GM23338 (cell line): ENCODE data around the gene CDH23. TPM values are rescaled to one million over a fixed set of nuclear protein-coding genes. Genes with fewer than 3 reads are reported as not detected.

Source experiments
- ATAC-seq: fragments of 200-7000 bp; cut with Tn5 transposase; 3 replicates; pipeline ENCODE4 v1.9.1; 2020
- DNase-seq: peaks from one replicate; pipeline ENCODE4 v3.0.0-alpha.2; 2015; ENCODE audit warnings: low spot score
- H2AFZ ChIP-seq: fragments of 200-600 bp; sonication (generic); 2 replicates; pipeline ENCODE4 v1.8.0; 2016; ENCODE audit warnings: antibody characterized with exemption, mild to moderate bottlenecking, moderate library complexity
- H3F3A ChIP-seq: fragments of 200-600 bp; sonication (generic); replicated peaks from 2 replicates; pipeline ENCODE4 v1.8.0; 2017; ENCODE audit warnings: antibody characterized with exemption, mixed run types, low read depth
- H3K27ac ChIP-seq: fragments of 200-600 bp; sonication (generic); 2 replicates; pipeline ENCODE4 v1.6.1; 2016; ENCODE audit warnings: low read depth
- H3K27me3 ChIP-seq: fragments of 200-600 bp; sonication (generic); 2 replicates; pipeline ENCODE4 v1.8.0; 2016; ENCODE audit warnings: mild to moderate bottlenecking, mixed run types, moderate library complexity; ENCODE audit not compliant: insufficient read depth
- H3K36me3 ChIP-seq: fragments of 200-600 bp; sonication (generic); 2 replicates; pipeline ENCODE4 v1.8.0; 2016; ENCODE audit warnings: mild to moderate bottlenecking; ENCODE audit not compliant: insufficient read depth
- H3K4me1 ChIP-seq: fragments of 200-600 bp; sonication (generic); 2 replicates; pipeline ENCODE4 v1.8.0; 2016; ENCODE audit warnings: mild to moderate bottlenecking, moderate library complexity; ENCODE audit not compliant: insufficient read depth
- H3K4me2 ChIP-seq: fragments of 200-600 bp; sonication (generic); 2 replicates; pipeline ENCODE4 v1.7.1; 2017; ENCODE audit warnings: mixed run types
- H3K4me3 ChIP-seq: fragments of 200-600 bp; sonication (generic); 2 replicates; pipeline ENCODE4 v1.6.1; 2016; ENCODE audit warnings: mixed run types
- H3K79me2 ChIP-seq: fragments of 200-600 bp; sonication (generic); replicated peaks from 2 replicates; pipeline ENCODE4 v1.8.0; 2017; ENCODE audit warnings: mild to moderate bottlenecking; ENCODE audit not compliant: insufficient read depth
- H3K9me2 ChIP-seq: fragments of 200-600 bp; sonication (generic); 2 replicates; pipeline ENCODE4 v1.8.0; 2017; ENCODE audit not compliant: insufficient read depth
- H4K20me1 ChIP-seq: fragments of 200-600 bp; sonication (generic); replicated peaks from 2 replicates; pipeline ENCODE4 v1.8.0; 2017; ENCODE audit warnings: mild to moderate bottlenecking; ENCODE audit not compliant: insufficient read depth
- H3K27ac Mint-ChIP-seq: 2 replicates; pipeline ENCODE4 v1.8.0; 2020; ENCODE audit warnings: inconsistent platforms, mild to moderate bottlenecking, moderate library complexity, mixed read lengths
- H3K27me3 Mint-ChIP-seq: 3 replicates; pipeline ENCODE4 v1.8.0; 2022; ENCODE audit warnings: low read depth, mild to moderate bottlenecking, moderate library complexity, mixed read lengths, inconsistent platforms; ENCODE audit not compliant: insufficient read depth, poor library complexity
- H3K36me3 Mint-ChIP-seq: 3 replicates; pipeline ENCODE4 v1.8.0; 2021; ENCODE audit warnings: low read depth, mild to moderate bottlenecking, inconsistent platforms, moderate library complexity, mixed read lengths
- H3K4me1 Mint-ChIP-seq: 3 replicates; pipeline ENCODE4 v1.8.0; 2020; ENCODE audit warnings: mild to moderate bottlenecking, inconsistent platforms, mixed read lengths
- H3K4me3 Mint-ChIP-seq: 3 replicates; pipeline ENCODE4 v1.8.0; 2021; ENCODE audit warnings: moderate library complexity, mild to moderate bottlenecking, inconsistent platforms, mixed read lengths
- H3K9me3 Mint-ChIP-seq: 3 replicates; pipeline ENCODE4 v1.8.0; 2020; ENCODE audit warnings: moderate library complexity, mild to moderate bottlenecking, inconsistent platforms, mixed read lengths
- CREB1 ChIP-seq: fragments of 250-450 bp; sonication (Bioruptor Pico); IDR thresholded peaks from 2 replicates; pipeline ENCODE4 v1.5.0; 2020; ENCODE audit warnings: low read depth, mild to moderate bottlenecking, moderate library complexity
- EZH2 ChIP-seq: fragments of 200-600 bp; sonication (generic); IDR thresholded peaks from one replicate; pipeline ENCODE4 v1.8.0; 2017; ENCODE audit warnings: antibody characterized with exemption, mild to moderate bottlenecking, low read depth; ENCODE audit not compliant: unreplicated experiment
- EZH2phosphoT487 ChIP-seq: fragments of 200-600 bp; sonication (generic); IDR thresholded peaks from one replicate; pipeline ENCODE4 v1.8.1; 2018; ENCODE audit warnings: antibody characterized with exemption; ENCODE audit not compliant: unreplicated experiment
- JUNB ChIP-seq: IDR thresholded peaks from one replicate; pipeline ENCODE4 v1.6.1; 2016; ENCODE audit warnings: antibody characterized with exemption; ENCODE audit not compliant: unreplicated experiment
- NANOG ChIP-seq: IDR thresholded peaks from 2 replicates; pipeline ENCODE4 v1.6.1; 2016; ENCODE audit warnings: antibody characterized with exemption, borderline replicate concordance
- POLR2AphosphoS5 ChIP-seq: IDR thresholded peaks from 2 replicates; pipeline ENCODE4 v1.6.1; 2016; ENCODE audit warnings: antibody characterized with exemption, low read depth
- STAT1 ChIP-seq: IDR thresholded peaks from one replicate; pipeline ENCODE4 v1.6.1; 2016; ENCODE audit warnings: antibody characterized with exemption; ENCODE audit not compliant: unreplicated experiment
- ZNF114 ChIP-seq: fragments of 250-450 bp; sonication (Bioruptor Pico); IDR thresholded peaks from 2 replicates; pipeline ENCODE4 v1.5.0; 2020; ENCODE audit warnings: mild to moderate bottlenecking, moderate library complexity
- ZNF331 ChIP-seq: fragments of 250-450 bp; sonication (Bioruptor Pico); IDR thresholded peaks from 2 replicates; pipeline ENCODE4 v1.5.0; 2020; ENCODE audit warnings: low read depth, mild to moderate bottlenecking, moderate library complexity
- polyA plus RNA-seq: library from polyadenylated mRNA; unstranded; fragments of >200 nt; fragmentation: Nextera tagmentation; extraction: Ambion mirVana; gene quantifications from 2 replicates; pipeline ENCODE4 v1.2.1, GENCODE V29; 2016
- total RNA-seq: library from RNA; depleted of rRNA; stranded (reverse); fragments of >200 nt; shearing (Covaris generic); gene quantifications from 2 replicates; pipeline ENCODE4 v1.2.3, GENCODE V29; 2014
- TF ChIP-seq, protein P1 (sequence below): IDR thresholded peaks from one replicate; pipeline ENCODE4 v1.6.1; 2018; ENCODE audit warnings: antibody characterized with exemption; ENCODE audit not compliant: unreplicated experiment
- TF ChIP-seq, protein P2 (sequence below): fragments of 250-450 bp; sonication (Bioruptor Pico); IDR thresholded peaks from 2 replicates; pipeline ENCODE4 v1.5.0; 2020; ENCODE audit warnings: mild to moderate bottlenecking, moderate library complexity
- TF ChIP-seq, protein P3 (sequence below): IDR thresholded peaks from 2 replicates; pipeline ENCODE4 v1.6.1; 2016; ENCODE audit warnings: antibody characterized with exemption
- TF ChIP-seq, protein P4 (sequence below), 2 experiments: fragments of 200-600 bp in 1 of 2; sonication (generic) in 1 of 2; conservative IDR thresholded peaks; 2 replicates each; pipeline versions ENCODE4 v1.5.1 to v1.6.1; 2016 to 2017; ENCODE audit warnings: antibody characterized with exemption in 2 of 2, low read depth in 2 of 2, mild to moderate bottlenecking in 2 of 2, moderate library complexity in 1 of 2

CDH23 gene
- total and polyA plus RNA-seq, 2 experiments from 2014 or later = 0.95 to 4.3 TPM

DNA sequence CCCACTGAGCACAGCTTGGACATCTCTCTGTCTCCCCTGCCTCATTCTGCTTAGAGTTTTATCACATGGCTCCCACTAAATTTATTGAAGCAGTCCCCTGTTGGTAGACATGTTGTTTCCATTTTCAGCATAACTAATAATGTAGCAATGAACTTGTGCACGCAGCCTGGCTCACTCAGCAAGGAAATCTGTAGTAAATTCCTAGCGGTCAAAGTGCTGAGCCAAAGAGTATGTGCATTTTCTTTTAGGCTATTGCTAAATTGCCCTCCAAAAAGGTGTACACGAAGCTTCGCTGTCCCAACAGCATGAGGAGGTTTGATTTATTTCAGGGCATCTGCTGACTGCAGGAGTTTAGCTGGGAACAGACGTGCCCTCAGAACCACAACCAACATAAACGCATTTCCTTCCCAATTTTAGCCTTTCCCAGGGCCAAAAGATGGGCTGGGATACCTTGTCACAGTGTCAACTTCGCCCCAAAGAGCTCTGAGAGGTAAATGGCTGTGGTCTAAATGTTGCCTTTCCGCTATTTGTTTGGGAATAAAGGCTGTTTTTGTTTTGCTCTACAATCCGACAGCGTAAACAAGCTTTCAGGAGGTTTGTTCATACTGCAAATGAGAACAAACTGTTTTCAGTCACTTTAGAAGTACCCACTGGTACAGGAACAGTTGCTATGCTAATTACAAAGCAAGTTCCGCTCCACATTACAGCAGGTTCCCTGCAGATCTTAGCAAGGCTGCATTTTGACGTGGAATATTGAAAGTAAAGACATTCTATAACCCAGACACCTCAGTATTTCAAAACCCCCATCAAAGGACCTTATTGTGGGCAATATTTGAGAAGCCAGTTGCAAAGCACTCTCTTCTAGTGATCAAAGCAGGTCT is 359.8 kb downstream of the CDH23 start:
- peaks cover 24% of the 10 kb centered on the region for H3K4me1 Mint-ChIP-seq
- no peaks in the 10 kb centered on the region for H3K9me3 Mint-ChIP-seq
- peaks cover 5% of the 10 kb centered on the region; the same call in 1 of the 2 replicates for H3K4me1 ChIP-seq

More for the DNA sequence above, 359.8 kb downstream of the CDH23 start:
- Histone ChIP-seq H3K4me2 (no peak overlapping the region), H3K27ac (no peak overlapping the region), H3F3A (no peaks in the 10 kb centered on the region), H3K36me3 (no peaks in the 10 kb centered on the region), H3K4me3 (no peak overlapping the region), H3K79me2 (no peaks in the 10 kb centered on the region), H3K27me3 (no peaks in the 10 kb centered on the region), H3K9me2 (no peaks in the 10 kb centered on the region), H4K20me1 (no peaks in the 10 kb centered on the region), H2AFZ (peak overlapping the region; percentile 52; the same call in 1 of the 2 replicates)
- TF ChIP-seq, protein P1, sequence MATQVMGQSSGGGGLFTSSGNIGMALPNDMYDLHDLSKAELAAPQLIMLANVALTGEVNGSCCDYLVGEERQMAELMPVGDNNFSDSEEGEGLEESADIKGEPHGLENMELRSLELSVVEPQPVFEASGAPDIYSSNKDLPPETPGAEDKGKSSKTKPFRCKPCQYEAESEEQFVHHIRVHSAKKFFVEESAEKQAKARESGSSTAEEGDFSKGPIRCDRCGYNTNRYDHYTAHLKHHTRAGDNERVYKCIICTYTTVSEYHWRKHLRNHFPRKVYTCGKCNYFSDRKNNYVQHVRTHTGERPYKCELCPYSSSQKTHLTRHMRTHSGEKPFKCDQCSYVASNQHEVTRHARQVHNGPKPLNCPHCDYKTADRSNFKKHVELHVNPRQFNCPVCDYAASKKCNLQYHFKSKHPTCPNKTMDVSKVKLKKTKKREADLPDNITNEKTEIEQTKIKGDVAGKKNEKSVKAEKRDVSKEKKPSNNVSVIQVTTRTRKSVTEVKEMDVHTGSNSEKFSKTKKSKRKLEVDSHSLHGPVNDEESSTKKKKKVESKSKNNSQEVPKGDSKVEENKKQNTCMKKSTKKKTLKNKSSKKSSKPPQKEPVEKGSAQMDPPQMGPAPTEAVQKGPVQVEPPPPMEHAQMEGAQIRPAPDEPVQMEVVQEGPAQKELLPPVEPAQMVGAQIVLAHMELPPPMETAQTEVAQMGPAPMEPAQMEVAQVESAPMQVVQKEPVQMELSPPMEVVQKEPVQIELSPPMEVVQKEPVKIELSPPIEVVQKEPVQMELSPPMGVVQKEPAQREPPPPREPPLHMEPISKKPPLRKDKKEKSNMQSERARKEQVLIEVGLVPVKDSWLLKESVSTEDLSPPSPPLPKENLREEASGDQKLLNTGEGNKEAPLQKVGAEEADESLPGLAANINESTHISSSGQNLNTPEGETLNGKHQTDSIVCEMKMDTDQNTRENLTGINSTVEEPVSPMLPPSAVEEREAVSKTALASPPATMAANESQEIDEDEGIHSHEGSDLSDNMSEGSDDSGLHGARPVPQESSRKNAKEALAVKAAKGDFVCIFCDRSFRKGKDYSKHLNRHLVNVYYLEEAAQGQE = no peak
- TF ChIP-seq NANOG = no peak
- TF ChIP-seq, protein P2, sequence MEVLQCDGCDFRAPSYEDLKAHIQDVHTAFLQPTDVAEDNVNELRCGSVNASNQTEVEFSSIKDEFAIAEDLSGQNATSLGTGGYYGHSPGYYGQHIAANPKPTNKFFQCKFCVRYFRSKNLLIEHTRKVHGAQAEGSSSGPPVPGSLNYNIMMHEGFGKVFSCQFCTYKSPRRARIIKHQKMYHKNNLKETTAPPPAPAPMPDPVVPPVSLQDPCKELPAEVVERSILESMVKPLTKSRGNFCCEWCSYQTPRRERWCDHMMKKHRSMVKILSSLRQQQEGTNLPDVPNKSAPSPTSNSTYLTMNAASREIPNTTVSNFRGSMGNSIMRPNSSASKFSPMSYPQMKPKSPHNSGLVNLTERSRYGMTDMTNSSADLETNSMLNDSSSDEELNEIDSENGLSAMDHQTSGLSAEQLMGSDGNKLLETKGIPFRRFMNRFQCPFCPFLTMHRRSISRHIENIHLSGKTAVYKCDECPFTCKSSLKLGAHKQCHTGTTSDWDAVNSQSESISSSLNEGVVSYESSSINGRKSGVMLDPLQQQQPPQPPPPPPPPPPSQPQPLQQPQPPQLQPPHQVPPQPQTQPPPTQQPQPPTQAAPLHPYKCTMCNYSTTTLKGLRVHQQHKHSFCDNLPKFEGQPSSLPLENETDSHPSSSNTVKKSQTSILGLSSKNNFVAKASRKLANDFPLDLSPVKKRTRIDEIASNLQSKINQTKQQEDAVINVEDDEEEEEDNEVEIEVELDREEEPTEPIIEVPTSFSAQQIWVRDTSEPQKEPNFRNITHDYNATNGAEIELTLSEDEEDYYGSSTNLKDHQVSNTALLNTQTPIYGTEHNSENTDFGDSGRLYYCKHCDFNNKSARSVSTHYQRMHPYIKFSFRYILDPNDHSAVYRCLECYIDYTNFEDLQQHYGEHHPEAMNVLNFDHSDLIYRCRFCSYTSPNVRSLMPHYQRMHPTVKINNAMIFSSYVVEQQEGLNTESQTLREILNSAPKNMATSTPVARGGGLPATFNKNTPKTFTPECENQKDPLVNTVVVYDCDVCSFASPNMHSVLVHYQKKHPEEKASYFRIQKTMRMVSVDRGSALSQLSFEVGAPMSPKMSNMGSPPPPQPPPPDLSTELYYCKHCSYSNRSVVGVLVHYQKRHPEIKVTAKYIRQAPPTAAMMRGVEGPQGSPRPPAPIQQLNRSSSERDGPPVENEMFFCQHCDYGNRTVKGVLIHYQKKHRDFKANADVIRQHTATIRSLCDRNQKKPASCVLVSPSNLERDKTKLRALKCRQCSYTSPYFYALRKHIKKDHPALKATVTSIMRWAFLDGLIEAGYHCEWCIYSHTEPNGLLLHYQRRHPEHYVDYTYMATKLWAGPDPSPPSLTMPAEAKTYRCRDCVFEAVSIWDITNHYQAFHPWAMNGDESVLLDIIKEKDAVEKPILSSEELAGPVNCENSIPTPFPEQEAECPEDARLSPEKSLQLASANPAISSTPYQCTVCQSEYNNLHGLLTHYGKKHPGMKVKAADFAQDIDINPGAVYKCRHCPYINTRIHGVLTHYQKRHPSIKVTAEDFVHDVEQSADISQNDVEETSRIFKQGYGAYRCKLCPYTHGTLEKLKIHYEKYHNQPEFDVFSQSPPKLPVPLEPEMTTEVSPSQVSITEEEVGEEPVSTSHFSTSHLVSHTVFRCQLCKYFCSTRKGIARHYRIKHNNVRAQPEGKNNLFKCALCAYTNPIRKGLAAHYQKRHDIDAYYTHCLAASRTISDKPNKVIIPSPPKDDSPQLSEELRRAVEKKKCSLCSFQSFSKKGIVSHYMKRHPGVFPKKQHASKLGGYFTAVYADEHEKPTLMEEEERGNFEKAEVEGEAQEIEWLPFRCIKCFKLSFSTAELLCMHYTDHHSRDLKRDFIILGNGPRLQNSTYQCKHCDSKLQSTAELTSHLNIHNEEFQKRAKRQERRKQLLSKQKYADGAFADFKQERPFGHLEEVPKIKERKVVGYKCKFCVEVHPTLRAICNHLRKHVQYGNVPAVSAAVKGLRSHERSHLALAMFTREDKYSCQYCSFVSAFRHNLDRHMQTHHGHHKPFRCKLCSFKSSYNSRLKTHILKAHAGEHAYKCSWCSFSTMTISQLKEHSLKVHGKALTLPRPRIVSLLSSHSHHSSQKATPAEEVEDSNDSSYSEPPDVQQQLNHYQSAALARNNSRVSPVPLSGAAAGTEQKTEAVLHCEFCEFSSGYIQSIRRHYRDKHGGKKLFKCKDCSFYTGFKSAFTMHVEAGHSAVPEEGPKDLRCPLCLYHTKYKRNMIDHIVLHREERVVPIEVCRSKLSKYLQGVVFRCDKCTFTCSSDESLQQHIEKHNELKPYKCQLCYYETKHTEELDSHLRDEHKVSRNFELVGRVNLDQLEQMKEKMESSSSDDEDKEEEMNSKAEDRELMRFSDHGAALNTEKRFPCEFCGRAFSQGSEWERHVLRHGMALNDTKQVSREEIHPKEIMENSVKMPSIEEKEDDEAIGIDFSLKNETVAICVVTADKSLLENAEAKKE (CRISPR knock-in tag) = no peak
- TF ChIP-seq, protein P3, sequence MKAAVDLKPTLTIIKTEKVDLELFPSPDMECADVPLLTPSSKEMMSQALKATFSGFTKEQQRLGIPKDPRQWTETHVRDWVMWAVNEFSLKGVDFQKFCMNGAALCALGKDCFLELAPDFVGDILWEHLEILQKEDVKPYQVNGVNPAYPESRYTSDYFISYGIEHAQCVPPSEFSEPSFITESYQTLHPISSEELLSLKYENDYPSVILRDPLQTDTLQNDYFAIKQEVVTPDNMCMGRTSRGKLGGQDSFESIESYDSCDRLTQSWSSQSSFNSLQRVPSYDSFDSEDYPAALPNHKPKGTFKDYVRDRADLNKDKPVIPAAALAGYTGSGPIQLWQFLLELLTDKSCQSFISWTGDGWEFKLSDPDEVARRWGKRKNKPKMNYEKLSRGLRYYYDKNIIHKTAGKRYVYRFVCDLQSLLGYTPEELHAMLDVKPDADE = no peak
- TF ChIP-seq EZH2 = no peak
- TF ChIP-seq ZNF114 (CRISPR knock-in tag) = no peak
- no peak for TF ChIP-seq STAT1
- no peak for TF ChIP-seq EZH2phosphoT487
- no peak for TF ChIP-seq ZNF331
- no peak for TF ChIP-seq JUNB
- TF ChIP-seq POLR2AphosphoS5 = no peak
- TF ChIP-seq, protein P4, sequence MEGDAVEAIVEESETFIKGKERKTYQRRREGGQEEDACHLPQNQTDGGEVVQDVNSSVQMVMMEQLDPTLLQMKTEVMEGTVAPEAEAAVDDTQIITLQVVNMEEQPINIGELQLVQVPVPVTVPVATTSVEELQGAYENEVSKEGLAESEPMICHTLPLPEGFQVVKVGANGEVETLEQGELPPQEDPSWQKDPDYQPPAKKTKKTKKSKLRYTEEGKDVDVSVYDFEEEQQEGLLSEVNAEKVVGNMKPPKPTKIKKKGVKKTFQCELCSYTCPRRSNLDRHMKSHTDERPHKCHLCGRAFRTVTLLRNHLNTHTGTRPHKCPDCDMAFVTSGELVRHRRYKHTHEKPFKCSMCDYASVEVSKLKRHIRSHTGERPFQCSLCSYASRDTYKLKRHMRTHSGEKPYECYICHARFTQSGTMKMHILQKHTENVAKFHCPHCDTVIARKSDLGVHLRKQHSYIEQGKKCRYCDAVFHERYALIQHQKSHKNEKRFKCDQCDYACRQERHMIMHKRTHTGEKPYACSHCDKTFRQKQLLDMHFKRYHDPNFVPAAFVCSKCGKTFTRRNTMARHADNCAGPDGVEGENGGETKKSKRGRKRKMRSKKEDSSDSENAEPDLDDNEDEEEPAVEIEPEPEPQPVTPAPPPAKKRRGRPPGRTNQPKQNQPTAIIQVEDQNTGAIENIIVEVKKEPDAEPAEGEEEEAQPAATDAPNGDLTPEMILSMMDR (conservative IDR thresholded peaks at IDR 0.05; ENCODE audit: low read depth in 2 of 2) = no peak
- TF ChIP-seq CREB1 (CRISPR knock-in tag) = no peak
- Mint-ChIP-seq H3K27me3 (peaks cover 16% of the 10 kb centered on the region), H3K27ac (no peak overlapping the region), H3K4me3 (no peak overlapping the region), H3K36me3 (no peaks in the 10 kb centered on the region)
- ATAC-seq = no peak
- no peak for DNase-seq
